HG02973 (cell line): Measurements from ENCODE around the gene LZTR1.
"Not testable (repeated sequence)": the region's sequence is repeated elsewhere in the genome, so short reads cannot be mapped to it uniquely, and the experiment has no call there.

Experiments used
- ATAC-seq: cut with Tn5 transposase; IDR thresholded peaks from one replicate; pipeline ENCODE4 v1.9.1; 2021; ENCODE audit warnings: moderate library complexity; ENCODE audit not compliant: unreplicated experiment

LZTR1 gene

GRCh38 chr22:20995329-20996030, 13.4 kb downstream of the LZTR1 start:
- ATAC-seq: no peak

- no peak for ATAC-seq
These were observed 13.9 kb downstream of the LZTR1 start for GRCh38 chr22:20996031-20996410.

GRCh38 chr22:20996598-20997535, 14.8 kb downstream of the LZTR1 start:
- no peak for ATAC-seq

- ATAC-seq: no peak
These were observed 15.6 kb downstream of the LZTR1 start for GRCh38 chr22:20997536-20998257.

- no peak for ATAC-seq
These were observed 16.6 kb downstream of the LZTR1 start for GRCh38 chr22:20998411-20999336.

GRCh38 chr22:20999350-21000206, 17.5 kb downstream of the LZTR1 start:
- no peak for ATAC-seq

- no peak for ATAC-seq
These were observed 18.3 kb downstream of the LZTR1 start for GRCh38 chr22:21000207-21000986.

- no peak for ATAC-seq
These were observed 19.0 kb downstream of the LZTR1 start for GRCh38 chr22:21000987-21001600.

GRCh38 chr22:21001601-21002325, 19.7 kb downstream of the LZTR1 start, which contains the start of gene THAP7:
Gene THAP7, minus strand, starts transcription at chr22:21002118. Its CDS starts 207 bp downstream, at chr22:21001911.
- peak; percentile 70 for ATAC-seq

GRCh38 chr22:21003782-21004181, 21.7 kb downstream of the LZTR1 start:
- ATAC-seq: no peak

GRCh38 chr22:21009208-21009607, 27.1 kb downstream of the LZTR1 start:
- ATAC-seq: not testable (repeated sequence)

- no peak for ATAC-seq
These were observed 27.7 kb downstream of the LZTR1 start for GRCh38 chr22:21009638-21010425.

- no peak for ATAC-seq
These were observed 28.5 kb downstream of the LZTR1 start for GRCh38 chr22:21010426-21011113.

- no peak for ATAC-seq
These were observed 30.6 kb downstream of the LZTR1 start for GRCh38 chr22:21012446-21013407.

GRCh38 chr22:21013657-21014201, 31.6 kb downstream of the LZTR1 start:
- peak; percentile 12 for ATAC-seq
